Right forelimb (tissue), 1 donor: ENCODE data around the gene DYNLL1.
"Not testable (repeated sequence)": the region's sequence is repeated elsewhere in the genome, so short reads cannot be mapped to it uniquely, and the experiment has no call there.

Experiments used
- DNase-seq: peaks from one replicate; pipeline ENCODE4 v3.0.0-alpha.2; 2018

Gene DYNLL1

GRCh38 chr12:120522568-120522967, 26.7 kb downstream of the DYNLL1 start:
- no peak for DNase-seq

- peak; percentile 96 for DNase-seq
Observed at GRCh38 chr12:120528861-120529525, 33.1 kb downstream of the DYNLL1 start, which contains the start of gene COQ5. Gene COQ5 (minus strand): TSS chr12:120529158. CDS start chr12:120529141, 17 bp downstream.

GRCh38 chr12:120529641-120530417, 33.9 kb downstream of the DYNLL1 start:
- DNase-seq, result no peak

- not testable (repeated sequence) for DNase-seq
Observed at GRCh38 chr12:120530418-120530761, 34.5 kb downstream of the DYNLL1 start.

GRCh38 chr12:120532701-120533238, 36.9 kb downstream of the DYNLL1 start:
- no peak for DNase-seq

- peak; percentile 87 for DNase-seq
Observed at GRCh38 chr12:120534203-120534702, 38.3 kb downstream of the DYNLL1 start, which contains the start of gene RNF10. Gene RNF10 (plus strand): TSS chr12:120534356. CDS start chr12:120534812, 456 bp downstream.

GRCh38 chr12:120534703-120535655, 39.1 kb downstream of the DYNLL1 start:
- no peak for DNase-seq

- DNase-seq, result no peak
Observed at GRCh38 chr12:120536064-120536791, 40.3 kb downstream of the DYNLL1 start.

- DNase-seq, result no peak
Observed at GRCh38 chr12:120537856-120538220, 41.9 kb downstream of the DYNLL1 start.

- DNase-seq, result no peak
Observed at GRCh38 chr12:120538281-120539156, 42.6 kb downstream of the DYNLL1 start.

- no peak for DNase-seq
Observed at GRCh38 chr12:120539303-120539702, 43.4 kb downstream of the DYNLL1 start.

GRCh38 chr12:120540445-120540844, 44.5 kb downstream of the DYNLL1 start:
- no peak for DNase-seq

GRCh38 chr12:120542166-120542565, 46.3 kb downstream of the DYNLL1 start:
- no peak for DNase-seq

- DNase-seq, result no peak
Observed at GRCh38 chr12:120544691-120545090, 48.8 kb downstream of the DYNLL1 start.

- DNase-seq, result no peak
Observed at GRCh38 chr12:120546050-120546386, 50.1 kb downstream of the DYNLL1 start.
